Measurements from ENCODE around the gene ACACB. TPM values are rescaled to one million over a fixed set of nuclear protein-coding genes. Genes with fewer than 3 reads are reported as not detected.
A peak's percentile ranks its signal among the peaks of the same experiment; 100 is the strongest.

ACACB gene
- total RNA-seq, 1 donor from 2014 or later, result 27.7 TPM

GRCh38 chr12:109120557-109120956, 4.2 kb downstream of the ACACB start:
- Histone ChIP-seq H3K4me1 (ENCODE audit: control insufficient read depth in 3 of 3, insufficient read depth in 3 of 3, low read length in 3 of 3) (peaks cover 42 to 54% (median 44%) of the 10 kb centered on the region in 3 donors), H3K9ac (ENCODE audit: low read depth in 1 of 3, low read length in 3 of 3) (peak overlapping the region in 1 of 3 donors; percentile 40), H3K27ac (ENCODE audit: low read depth, low read length) (no peak overlapping the region), H3K36me3 (ENCODE audit: control insufficient read depth in 3 of 3, insufficient read depth in 3 of 3, low read length in 3 of 3) (peaks cover 0 to 10% (median 9%) of the 10 kb centered on the region in 3 donors), H3K9me3 (ENCODE audit: control insufficient read depth in 3 of 3, low read length in 3 of 3) (no peaks in the 10 kb centered on the region), H3K27me3 (ENCODE audit: control insufficient read depth in 3 of 3, insufficient read depth in 3 of 3, low read length in 3 of 3) (no peaks in the 10 kb centered on the region), H3K4me3 (ENCODE audit: low read length in 3 of 3) (no peak overlapping the region)

- Histone ChIP-seq H3K4me1 (ENCODE audit: control insufficient read depth in 3 of 3, insufficient read depth in 3 of 3, low read length in 3 of 3) (peaks cover 38 to 54% (median 40%) of the 10 kb centered on the region in 3 donors), H3K27ac (ENCODE audit: low read depth, low read length) (no peak overlapping the region), H3K27me3 (ENCODE audit: control insufficient read depth in 3 of 3, insufficient read depth in 3 of 3, low read length in 3 of 3) (no peaks in the 10 kb centered on the region), H3K9ac (ENCODE audit: low read depth in 1 of 3, low read length in 3 of 3) (no peak overlapping the region), H3K9me3 (ENCODE audit: control insufficient read depth in 3 of 3, low read length in 3 of 3) (no peaks in the 10 kb centered on the region), H3K4me3 (ENCODE audit: low read length in 3 of 3) (no peak overlapping the region), H3K36me3 (ENCODE audit: control insufficient read depth in 3 of 3, insufficient read depth in 3 of 3, low read length in 3 of 3) (peaks cover 0 to 15% (median 14%) of the 10 kb centered on the region in 3 donors)
Measured at GRCh38 chr12:109121346-109121880, 5.0 kb downstream of the ACACB start.

GRCh38 chr12:109124878-109125648, 8.7 kb downstream of the ACACB start:
- Histone ChIP-seq H3K36me3 (ENCODE audit: control insufficient read depth in 3 of 3, insufficient read depth in 3 of 3, low read length in 3 of 3) (peaks cover 2 to 15% (median 11%) of the 10 kb centered on the region in 3 donors), H3K27ac (ENCODE audit: low read depth, low read length) (peak overlapping the region; percentile 87), H3K4me3 (ENCODE audit: low read length in 3 of 3) (peak overlapping the region in 2 of 3 donors; percentile 28 to 42), H3K9ac (ENCODE audit: low read depth in 1 of 3, low read length in 3 of 3) (peak overlapping the region in 1 of 3 donors; percentile 46), H3K27me3 (ENCODE audit: control insufficient read depth in 3 of 3, insufficient read depth in 3 of 3, low read length in 3 of 3) (no peaks in the 10 kb centered on the region), H3K9me3 (ENCODE audit: control insufficient read depth in 3 of 3, low read length in 3 of 3) (no peaks in the 10 kb centered on the region), H3K4me1 (ENCODE audit: control insufficient read depth in 3 of 3, insufficient read depth in 3 of 3, low read length in 3 of 3) (peaks cover 35 to 64% (median 37%) of the 10 kb centered on the region in 3 donors)

- Histone ChIP-seq H3K4me1 (ENCODE audit: control insufficient read depth in 3 of 3, insufficient read depth in 3 of 3, low read length in 3 of 3) (peaks cover 38 to 64% (median 39%) of the 10 kb centered on the region in 3 donors), H3K36me3 (ENCODE audit: control insufficient read depth in 3 of 3, insufficient read depth in 3 of 3, low read length in 3 of 3) (peaks cover 2 to 15% (median 11%) of the 10 kb centered on the region in 3 donors), H3K9ac (ENCODE audit: low read depth in 1 of 3, low read length in 3 of 3) (no peak overlapping the region), H3K4me3 (ENCODE audit: low read length in 3 of 3) (no peak overlapping the region), H3K9me3 (ENCODE audit: control insufficient read depth in 3 of 3, low read length in 3 of 3) (no peaks in the 10 kb centered on the region), H3K27ac (ENCODE audit: low read depth, low read length) (peak overlapping the region; percentile 87), H3K27me3 (ENCODE audit: control insufficient read depth in 3 of 3, insufficient read depth in 3 of 3, low read length in 3 of 3) (no peaks in the 10 kb centered on the region)
Measured at GRCh38 chr12:109125791-109126190, 9.4 kb downstream of the ACACB start.

GRCh38 chr12:109126784-109127183, 10.4 kb downstream of the ACACB start:
- peaks cover 40 to 66% (median 42%) of the 10 kb centered on the region in 3 donors for H3K4me1 ChIP-seq (ENCODE audit: control insufficient read depth in 3 of 3, insufficient read depth in 3 of 3, low read length in 3 of 3)
- H3K4me3 ChIP-seq (ENCODE audit: low read length in 3 of 3), result no peak overlapping the region
- no peak overlapping the region for H3K27ac ChIP-seq (ENCODE audit: low read depth, low read length)

GRCh38 chr12:109127533-109128242, 11.3 kb downstream of the ACACB start:
- Histone ChIP-seq H3K4me3 (ENCODE audit: low read length in 3 of 3) (no peak overlapping the region), H3K4me1 (ENCODE audit: control insufficient read depth in 3 of 3, insufficient read depth in 3 of 3, low read length in 3 of 3) (peaks cover 45 to 70% (median 47%) of the 10 kb centered on the region in 3 donors), H3K27me3 (ENCODE audit: control insufficient read depth in 3 of 3, insufficient read depth in 3 of 3, low read length in 3 of 3) (no peaks in the 10 kb centered on the region), H3K9ac (ENCODE audit: low read depth in 1 of 3, low read length in 3 of 3) (no peak overlapping the region), H3K9me3 (ENCODE audit: control insufficient read depth in 3 of 3, low read length in 3 of 3) (no peaks in the 10 kb centered on the region), H3K27ac (ENCODE audit: low read depth, low read length) (no peak overlapping the region), H3K36me3 (ENCODE audit: control insufficient read depth in 3 of 3, insufficient read depth in 3 of 3, low read length in 3 of 3) (peaks cover 2 to 6% (median 3%) of the 10 kb centered on the region in 3 donors)

More at GRCh38 chr12:109126784-109127183, 10.4 kb downstream of the ACACB start:
- H3K9ac ChIP-seq (ENCODE audit: low read depth in 1 of 3, low read length in 3 of 3), result no peak overlapping the region
- no peaks in the 10 kb centered on the region for H3K9me3 ChIP-seq (ENCODE audit: control insufficient read depth in 3 of 3, low read length in 3 of 3)
- H3K27me3 ChIP-seq (ENCODE audit: control insufficient read depth in 3 of 3, insufficient read depth in 3 of 3, low read length in 3 of 3), result no peaks in the 10 kb centered on the region
- H3K36me3 ChIP-seq (ENCODE audit: control insufficient read depth in 3 of 3, insufficient read depth in 3 of 3, low read length in 3 of 3), result peaks cover 2 to 8% (median 6%) of the 10 kb centered on the region in 3 donors

- peak overlapping the region; percentile 66 to 91 (median 83) for H3K9ac ChIP-seq (ENCODE audit: low read depth in 1 of 3, low read length in 3 of 3)
- H3K4me3 ChIP-seq (ENCODE audit: low read length in 3 of 3), result peak overlapping the region; percentile 19 to 76 (median 74)
- peak overlapping the region; percentile 96 for H3K27ac ChIP-seq (ENCODE audit: low read depth, low read length)
- peaks cover 2 to 6% (median 3%) of the 10 kb centered on the region in 3 donors for H3K36me3 ChIP-seq (ENCODE audit: control insufficient read depth in 3 of 3, insufficient read depth in 3 of 3, low read length in 3 of 3)
- H3K27me3 ChIP-seq (ENCODE audit: control insufficient read depth in 3 of 3, insufficient read depth in 3 of 3, low read length in 3 of 3), result no peaks in the 10 kb centered on the region
- H3K4me1 ChIP-seq (ENCODE audit: control insufficient read depth in 3 of 3, insufficient read depth in 3 of 3, low read length in 3 of 3), result peaks cover 47 to 75% (median 52%) of the 10 kb centered on the region in 3 donors
- no peaks in the 10 kb centered on the region for H3K9me3 ChIP-seq (ENCODE audit: control insufficient read depth in 3 of 3, low read length in 3 of 3)
Measured at GRCh38 chr12:109130297-109131153, 14.1 kb downstream of the ACACB start.

- Histone ChIP-seq H3K27ac (ENCODE audit: low read depth, low read length) (peak overlapping the region; percentile 96), H3K9ac (ENCODE audit: low read depth in 1 of 3, low read length in 3 of 3) (peak overlapping the region; percentile 83 to 91 (median 89)), H3K4me3 (ENCODE audit: low read length in 3 of 3) (peak overlapping the region; percentile 63 to 76 (median 74)), H3K9me3 (ENCODE audit: control insufficient read depth in 3 of 3, low read length in 3 of 3) (no peaks in the 10 kb centered on the region), H3K27me3 (ENCODE audit: control insufficient read depth in 3 of 3, insufficient read depth in 3 of 3, low read length in 3 of 3) (no peaks in the 10 kb centered on the region), H3K36me3 (ENCODE audit: control insufficient read depth in 3 of 3, insufficient read depth in 3 of 3, low read length in 3 of 3) (peaks cover 0 to 2% (median 0%) of the 10 kb centered on the region in 3 donors), H3K4me1 (ENCODE audit: control insufficient read depth in 3 of 3, insufficient read depth in 3 of 3, low read length in 3 of 3) (peaks cover 42 to 67% (median 49%) of the 10 kb centered on the region in 3 donors)
Measured at GRCh38 chr12:109131154-109132050, 15.0 kb downstream of the ACACB start.
